ENCODE results near the gene FRAS1. TPM values are rescaled to one million over a fixed set of nuclear protein-coding genes. Genes with fewer than 3 reads are reported as not detected.

The FRAS1 gene
- total RNA-seq, 1 donor from 2014 or later = 24.6 TPM

- Mint-ChIP-seq H3K4me1 (ENCODE audit: low read depth, unreplicated experiment) (no peaks in the 10 kb centered on the region), H3K27ac (ENCODE audit: unreplicated experiment) (no peak overlapping the region), H3K36me3 (ENCODE audit: low read depth, unreplicated experiment) (no peaks in the 10 kb centered on the region), H3K9me3 (ENCODE audit: unreplicated experiment) (peaks cover 2% of the 10 kb centered on the region), H3K27me3 (ENCODE audit: low read depth, unreplicated experiment) (no peaks in the 10 kb centered on the region), H3K4me3 (ENCODE audit: unreplicated experiment) (no peak overlapping the region)
- no peaks in the 10 kb centered on the region for H4K20me1 ChIP-seq (ENCODE audit: insufficient read depth, low read length)
- TF ChIP-seq CTCF (IDR thresholded peaks at IDR 0.05; ENCODE audit: insufficient read depth, low read depth, low read length) = no peak
- TF ChIP-seq EZH2 (IDR thresholded peaks at IDR 0.05; ENCODE audit: insufficient read depth, low read length) = no peak
- H3K36me3 ChIP-seq (ENCODE audit: insufficient read depth, low read length) = no peaks in the 10 kb centered on the region
- no peak for FAIRE-seq
- no peak for DNase-seq (ENCODE audit: low read depth)
- H3K79me2 ChIP-seq (ENCODE audit: insufficient read depth, low read length) = no peaks in the 10 kb centered on the region
- H3K27me3 ChIP-seq (ENCODE audit: insufficient read depth, low read length) = no peaks in the 10 kb centered on the region
- no peak overlapping the region for H3K27ac ChIP-seq (ENCODE audit: low read depth, low read length)
- no peak overlapping the region for H3K9ac ChIP-seq (ENCODE audit: low read length)
- H2AFZ ChIP-seq (ENCODE audit: low read depth, low read length) = no peak overlapping the region
- H3K4me3 ChIP-seq (ENCODE audit: insufficient read depth, low read depth, low read length) = no peak overlapping the region
- no peak overlapping the region for H3K4me2 ChIP-seq (ENCODE audit: low read length)
- no peaks in the 10 kb centered on the region for H3K9me3 ChIP-seq (ENCODE audit: insufficient read depth, low read depth, low read length)
- H3K4me1 ChIP-seq (ENCODE audit: insufficient read depth, low read length) = no peaks in the 10 kb centered on the region
Observed at GRCh38 chr4:78019414-78019813, 37.7 kb upstream of the FRAS1 start.

- H3K4me3 ChIP-seq (ENCODE audit: insufficient read depth, low read depth, low read length) = no peak overlapping the region
- no peak for DNase-seq (ENCODE audit: low read depth)
- no peaks in the 10 kb centered on the region for H3K9me3 ChIP-seq (ENCODE audit: insufficient read depth, low read depth, low read length)
- Mint-ChIP-seq H3K27me3 (ENCODE audit: low read depth, unreplicated experiment) (no peaks in the 10 kb centered on the region), H3K27ac (ENCODE audit: unreplicated experiment) (no peak overlapping the region), H3K4me1 (ENCODE audit: low read depth, unreplicated experiment) (no peaks in the 10 kb centered on the region), H3K9me3 (ENCODE audit: unreplicated experiment) (peaks cover 2% of the 10 kb centered on the region), H3K36me3 (ENCODE audit: low read depth, unreplicated experiment) (no peaks in the 10 kb centered on the region), H3K4me3 (ENCODE audit: unreplicated experiment) (no peak overlapping the region)
- no peak overlapping the region for H2AFZ ChIP-seq (ENCODE audit: low read depth, low read length)
- no peaks in the 10 kb centered on the region for H3K79me2 ChIP-seq (ENCODE audit: insufficient read depth, low read length)
- no peak for TF ChIP-seq EZH2 (IDR thresholded peaks at IDR 0.05; ENCODE audit: insufficient read depth, low read length)
- TF ChIP-seq CTCF (IDR thresholded peaks at IDR 0.05; ENCODE audit: insufficient read depth, low read depth, low read length) = no peak
- no peaks in the 10 kb centered on the region for H3K4me1 ChIP-seq (ENCODE audit: insufficient read depth, low read length)
- H3K27me3 ChIP-seq (ENCODE audit: insufficient read depth, low read length) = no peaks in the 10 kb centered on the region
- no peak for FAIRE-seq
- H3K4me2 ChIP-seq (ENCODE audit: low read length) = no peak overlapping the region
- no peak overlapping the region for H3K27ac ChIP-seq (ENCODE audit: low read depth, low read length)
- H3K9ac ChIP-seq (ENCODE audit: low read length) = no peak overlapping the region
- no peaks in the 10 kb centered on the region for H3K36me3 ChIP-seq (ENCODE audit: insufficient read depth, low read length)
- H4K20me1 ChIP-seq (ENCODE audit: insufficient read depth, low read length) = no peaks in the 10 kb centered on the region
Observed at GRCh38 chr4:78020677-78021076, 36.4 kb upstream of the FRAS1 start.

GRCh38 chr4:78022517-78022916, 34.6 kb upstream of the FRAS1 start:
- Histone ChIP-seq H3K79me2 (ENCODE audit: insufficient read depth, low read length) (no peaks in the 10 kb centered on the region), H3K4me2 (ENCODE audit: low read length) (no peak overlapping the region), H3K27ac (ENCODE audit: low read depth, low read length) (no peak overlapping the region), H3K27me3 (ENCODE audit: insufficient read depth, low read length) (no peaks in the 10 kb centered on the region), H3K4me3 (ENCODE audit: insufficient read depth, low read depth, low read length) (no peak overlapping the region), H3K36me3 (ENCODE audit: insufficient read depth, low read length) (no peaks in the 10 kb centered on the region), H3K9ac (ENCODE audit: low read length) (no peak overlapping the region), H3K9me3 (ENCODE audit: insufficient read depth, low read depth, low read length) (no peaks in the 10 kb centered on the region), H2AFZ (ENCODE audit: low read depth, low read length) (no peak overlapping the region), H3K4me1 (ENCODE audit: insufficient read depth, low read length) (no peaks in the 10 kb centered on the region), H4K20me1 (ENCODE audit: insufficient read depth, low read length) (no peaks in the 10 kb centered on the region)
- no peak overlapping the region for H3K4me3 Mint-ChIP-seq (ENCODE audit: unreplicated experiment)
- H3K36me3 Mint-ChIP-seq (ENCODE audit: low read depth, unreplicated experiment) = no peaks in the 10 kb centered on the region
- no peaks in the 10 kb centered on the region for H3K4me1 Mint-ChIP-seq (ENCODE audit: low read depth, unreplicated experiment)
- DNase-seq (ENCODE audit: low read depth) = no peak
- FAIRE-seq = no peak
- H3K9me3 Mint-ChIP-seq (ENCODE audit: unreplicated experiment) = peaks cover 2% of the 10 kb centered on the region
- H3K27ac Mint-ChIP-seq (ENCODE audit: unreplicated experiment) = no peak overlapping the region
- no peaks in the 10 kb centered on the region for H3K27me3 Mint-ChIP-seq (ENCODE audit: low read depth, unreplicated experiment)
- TF ChIP-seq EZH2 (IDR thresholded peaks at IDR 0.05; ENCODE audit: insufficient read depth, low read length) (no peak), CTCF (IDR thresholded peaks at IDR 0.05; ENCODE audit: insufficient read depth, low read depth, low read length) (no peak)
